OCI-LY1 (cell line): ENCODE measurements around the gene IL13.

Experiments
- H2AFZ ChIP-seq: fragments of 200-600 bp; sonication (generic), shearing (Covaris generic); 2 replicates; pipeline ENCODE4 v1.6.0; 2014; ENCODE audit warnings: antibody characterized with exemption, mild to moderate bottlenecking, low read length
- H3F3A ChIP-seq: fragments of 200-600 bp; sonication (generic), shearing (Covaris generic); 2 replicates; pipeline ENCODE4 v1.6.0; 2014; ENCODE audit warnings: mild to moderate bottlenecking, antibody characterized with exemption, low read length, moderate library complexity; ENCODE audit not compliant: insufficient read depth
- H3K27ac ChIP-seq: fragments of 200-600 bp; sonication (generic); 2 replicates; pipeline ENCODE4 v1.5.1; 2014; ENCODE audit warnings: low read length, mixed run types, mild to moderate bottlenecking, low read depth; ENCODE audit not compliant: poor library complexity, severe bottlenecking
- H3K27me3 ChIP-seq: fragments of 200-600 bp; sonication (generic); 2 replicates; pipeline ENCODE4 v1.6.0; 2014; ENCODE audit warnings: antibody characterized with exemption, mild to moderate bottlenecking, low read length, moderate library complexity; ENCODE audit not compliant: insufficient read depth
- H3K36me3 ChIP-seq: fragments of 200-600 bp; sonication (generic); 2 replicates; pipeline ENCODE4 v1.6.1; 2014; ENCODE audit warnings: mild to moderate bottlenecking, antibody characterized with exemption, low read length, moderate library complexity, mixed read lengths; ENCODE audit not compliant: insufficient read depth
- H3K4me1 ChIP-seq: fragments of 200-600 bp; sonication (generic); 2 replicates; pipeline ENCODE4 v1.5.1; 2014; ENCODE audit warnings: mild to moderate bottlenecking, low read length, moderate library complexity; ENCODE audit not compliant: insufficient read depth, severe bottlenecking
- H3K4me2 ChIP-seq: fragments of 200-600 bp; sonication (generic), shearing (Covaris generic); 2 replicates; pipeline ENCODE4 v1.6.1; 2014; ENCODE audit warnings: low read length
- H3K4me3 ChIP-seq: fragments of 200-600 bp; sonication (generic); 2 replicates; pipeline ENCODE4 v1.5.1; 2014; ENCODE audit warnings: low read length, low read depth, mild to moderate bottlenecking, mixed read lengths; ENCODE audit not compliant: poor library complexity, severe bottlenecking
- H3K79me2 ChIP-seq: fragments of 200-600 bp; shearing (Covaris generic); 2 replicates; pipeline ENCODE4 v1.6.1; 2016; ENCODE audit warnings: mixed run types, low read length, mixed read lengths; ENCODE audit not compliant: insufficient read depth
- H3K9ac ChIP-seq: fragments of 200-600 bp; sonication (generic), shearing (Covaris generic); 2 replicates; pipeline ENCODE4 v1.6.1; 2014; ENCODE audit warnings: mild to moderate bottlenecking, low read length, mixed read lengths
- H3K9me2 ChIP-seq: fragments of 200-600 bp; sonication (generic), shearing (Covaris generic); 2 replicates; pipeline ENCODE4 v1.6.1; 2014; ENCODE audit warnings: low read depth, mild to moderate bottlenecking, low read length, mixed read lengths
- H3K9me3 ChIP-seq: fragments of 200-600 bp; shearing (Covaris generic); 2 replicates; pipeline ENCODE4 v1.6.1; 2014; ENCODE audit warnings: low read length, mixed read lengths
- H4K20me1 ChIP-seq: fragments of 200-600 bp; sonication (generic), shearing (Covaris generic); 2 replicates; pipeline ENCODE4 v1.6.0; 2016; ENCODE audit warnings: mild to moderate bottlenecking, low read length; ENCODE audit not compliant: insufficient read depth
- CTCF ChIP-seq: fragments of 200-600 bp; sonication (generic), shearing (Covaris generic); IDR thresholded peaks from 2 replicates; pipeline ENCODE4 v1.5.1; 2017; ENCODE audit warnings: mild to moderate bottlenecking, antibody characterized with exemption, low read length, moderate library complexity, mixed read lengths
- EZH2 ChIP-seq: fragments of 200-600 bp; sonication (generic), shearing (Covaris generic); IDR thresholded peaks from 2 replicates; pipeline ENCODE4 v1.8.0; 2017; ENCODE audit warnings: borderline replicate concordance, mixed run types, mild to moderate bottlenecking, antibody characterized with exemption, low read length, moderate library complexity, mixed read lengths

Gene IL13

GRCh38 chr5:132666310-132667123 lies 8.5 kb downstream of the IL13 start:
- no peaks in the 10 kb centered on the region for H4K20me1 ChIP-seq
- H3K27me3 ChIP-seq = no peaks in the 10 kb centered on the region; the same call in none of the 2 replicates
- H3K9me2 ChIP-seq = no peaks in the 10 kb centered on the region
- H3F3A ChIP-seq = no peaks in the 10 kb centered on the region
- no peak overlapping the region for H3K9ac ChIP-seq
- H3K4me3 ChIP-seq = no peak overlapping the region
- no peak overlapping the region for H3K27ac ChIP-seq
- no peaks in the 10 kb centered on the region for H3K9me3 ChIP-seq
- no peak overlapping the region for H2AFZ ChIP-seq
- H3K4me2 ChIP-seq = no peak overlapping the region
- H3K4me1 ChIP-seq = peaks cover 13% of the 10 kb centered on the region
- H3K36me3 ChIP-seq = no peaks in the 10 kb centered on the region
- H3K79me2 ChIP-seq = no peaks in the 10 kb centered on the region
- TF ChIP-seq CTCF (no peak), EZH2 (no peak)

- Histone ChIP-seq H3K27ac (no peak overlapping the region), H3K4me2 (no peak overlapping the region), H3K4me1 (peaks cover 13% of the 10 kb centered on the region), H3K9me3 (no peaks in the 10 kb centered on the region), H3K9ac (no peak overlapping the region), H3K36me3 (no peaks in the 10 kb centered on the region), H3K4me3 (no peak overlapping the region), H3K27me3 (no peaks in the 10 kb centered on the region; the same call in none of the 2 replicates), H2AFZ (no peak overlapping the region), H4K20me1 (no peaks in the 10 kb centered on the region), H3K79me2 (no peaks in the 10 kb centered on the region), H3K9me2 (no peaks in the 10 kb centered on the region), H3F3A (no peaks in the 10 kb centered on the region)
- TF ChIP-seq CTCF (no peak), EZH2 (no peak)
Measured at GRCh38 chr5:132667309-132667708, 9.3 kb downstream of the IL13 start.

GRCh38 chr5:132667761-132668705 lies 10.1 kb downstream of the IL13 start:
- H3K79me2 ChIP-seq = no peaks in the 10 kb centered on the region
- H2AFZ ChIP-seq = no peak overlapping the region
- no peaks in the 10 kb centered on the region for H3K9me2 ChIP-seq
- H3K4me3 ChIP-seq = no peak overlapping the region
- no peaks in the 10 kb centered on the region for H3F3A ChIP-seq
- no peak overlapping the region for H3K27ac ChIP-seq
- H3K9ac ChIP-seq = no peak overlapping the region
- no peaks in the 10 kb centered on the region for H4K20me1 ChIP-seq
- no peaks in the 10 kb centered on the region for H3K36me3 ChIP-seq
- H3K27me3 ChIP-seq = no peaks in the 10 kb centered on the region; the same call in 1 of the 2 replicates
- H3K9me3 ChIP-seq = no peaks in the 10 kb centered on the region
- TF ChIP-seq EZH2 (no peak), CTCF (no peak)
- H3K4me2 ChIP-seq = no peak overlapping the region
- H3K4me1 ChIP-seq = peaks cover 7% of the 10 kb centered on the region
